Measurements from ENCODE around the gene COA1.
"Not testable (repeated sequence)": the region's sequence is repeated elsewhere in the genome, so short reads cannot be mapped to it uniquely, and the experiment has no call there.

Gene COA1

GRCh38 chr7:43677864-43678263 lies 51.5 kb downstream of the COA1 start:
- peaks cover 17% of the 10 kb centered on the region; the same call in 1 of the 2 replicates for H3K9me3 ChIP-seq (ENCODE audit: insufficient read depth, low read length)
- H3K27ac ChIP-seq (ENCODE audit: low read depth, low read length), result peak overlapping the region; percentile 89
- H3K4me3 ChIP-seq (ENCODE audit: insufficient read depth, low read length, poor library complexity, severe bottlenecking), result peak overlapping the region; percentile 16
- no peaks in the 10 kb centered on the region for H3K27me3 ChIP-seq (ENCODE audit: low read length)
- peaks cover 79% of the 10 kb centered on the region for H3F3A ChIP-seq (ENCODE audit: insufficient read depth)
- peak overlapping the region; percentile 15; the same call in 1 of the 2 replicates for H3K9ac ChIP-seq (ENCODE audit: low read length)
- TF ChIP-seq EZH2phosphoT487 (conservative IDR thresholded peaks at IDR 0.05; ENCODE audit: low read length), result no peak
- TF ChIP-seq CTCF (IDR thresholded peaks at IDR 0.05; ENCODE audit: insufficient read depth, low read length, poor library complexity, severe bottlenecking), result no peak
- H3K79me2 ChIP-seq (ENCODE audit: insufficient read depth, low read length), result peaks cover 93% of the 10 kb centered on the region
- no peaks in the 10 kb centered on the region for H4K20me1 ChIP-seq (ENCODE audit: low read depth, low read length)
- H3K9me2 ChIP-seq (replicated peaks; ENCODE audit: insufficient read depth, low read length), result no peaks in the 10 kb centered on the region
- no peak overlapping the region for H2AFZ ChIP-seq (ENCODE audit: low read depth, low read length, severe bottlenecking)
- H3K4me2 ChIP-seq (ENCODE audit: low read depth, low read length, poor library complexity, severe bottlenecking), result peak overlapping the region; percentile 71
- H3K36me3 ChIP-seq (ENCODE audit: low read length), result peaks cover 29% of the 10 kb centered on the region

DNA sequence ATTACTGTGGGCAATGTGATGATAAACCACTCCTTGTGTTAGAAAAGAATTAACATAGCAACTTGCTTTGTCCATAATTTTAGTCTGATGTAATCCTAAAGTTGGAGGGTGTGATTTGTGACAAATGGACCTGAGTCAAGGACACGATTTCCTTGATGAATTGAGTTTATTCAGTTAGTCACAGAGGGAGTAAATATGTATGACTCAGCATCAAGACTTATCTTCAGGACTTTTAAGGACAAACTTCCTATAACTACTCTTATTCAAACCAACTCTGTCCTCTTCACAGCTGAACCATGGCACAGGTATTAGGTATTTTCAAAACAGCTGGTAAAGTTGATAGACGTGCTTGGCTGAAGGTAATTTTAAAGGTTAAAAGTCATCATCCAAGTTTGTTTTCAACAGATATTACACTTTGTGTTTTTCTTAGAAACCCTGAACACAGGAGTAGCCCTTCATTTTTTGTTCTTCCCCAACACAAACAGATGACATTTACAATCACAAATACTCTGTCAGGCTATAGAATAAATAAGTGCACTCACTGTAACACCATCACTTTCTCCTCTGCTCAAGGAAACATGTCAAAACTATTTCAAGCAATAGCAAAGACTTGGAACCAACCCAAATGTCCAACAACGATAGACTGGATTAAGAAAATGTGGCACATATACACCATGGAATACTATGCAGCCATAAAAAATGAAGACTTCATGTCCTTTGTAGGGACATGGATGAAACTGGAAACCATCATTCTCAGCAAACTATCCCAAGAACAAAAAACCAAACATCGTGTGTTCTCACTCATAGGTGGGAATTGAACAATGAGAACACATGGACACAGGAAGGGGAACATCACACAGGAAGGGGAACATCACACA lies 54.5 kb downstream of the COA1 start:
- Histone ChIP-seq H3K4me2 (ENCODE audit: low read depth, low read length, poor library complexity, severe bottlenecking) (peak overlapping the region; percentile 49), H3K9me2 (replicated peaks; ENCODE audit: insufficient read depth, low read length) (no peaks in the 10 kb centered on the region), H3K27me3 (ENCODE audit: low read length) (no peaks in the 10 kb centered on the region), H2AFZ (ENCODE audit: low read depth, low read length, severe bottlenecking) (no peak overlapping the region), H3K9ac (ENCODE audit: low read length) (no peak overlapping the region), H3K9me3 (ENCODE audit: insufficient read depth, low read length) (peaks cover 35% of the 10 kb centered on the region; the same call in 1 of the 2 replicates), H3K4me3 (ENCODE audit: insufficient read depth, low read length, poor library complexity, severe bottlenecking) (no peak overlapping the region), H3F3A (ENCODE audit: insufficient read depth) (peaks cover 71% of the 10 kb centered on the region), H3K27ac (ENCODE audit: low read depth, low read length) (peak overlapping the region; percentile 93), H4K20me1 (ENCODE audit: low read depth, low read length) (no peaks in the 10 kb centered on the region), H3K36me3 (ENCODE audit: low read length) (peaks cover 55% of the 10 kb centered on the region), H3K79me2 (ENCODE audit: insufficient read depth, low read length) (peaks cover 93% of the 10 kb centered on the region)
- no peak for TF ChIP-seq EZH2phosphoT487 (conservative IDR thresholded peaks at IDR 0.05; ENCODE audit: low read length)
- no peak for TF ChIP-seq CTCF (IDR thresholded peaks at IDR 0.05; ENCODE audit: insufficient read depth, low read length, poor library complexity, severe bottlenecking)

GRCh38 chr7:43673243-43673976 lies 55.9 kb downstream of the COA1 start:
- not testable (repeated sequence) for H3K9me2 ChIP-seq (replicated peaks; ENCODE audit: insufficient read depth, low read length); H4K20me1 ChIP-seq (ENCODE audit: low read depth, low read length); H2AFZ ChIP-seq (ENCODE audit: low read depth, low read length, severe bottlenecking); H3K27me3 ChIP-seq (ENCODE audit: low read length)
- peak overlapping the region; percentile 49 for H3K4me2 ChIP-seq (ENCODE audit: low read depth, low read length, poor library complexity, severe bottlenecking)
- peaks cover 62% of the 10 kb centered on the region for H3K36me3 ChIP-seq (ENCODE audit: low read length)
- H3K9ac ChIP-seq (ENCODE audit: low read length), result peak overlapping the region; percentile 8
- peaks cover 92% of the 10 kb centered on the region for H3K79me2 ChIP-seq (ENCODE audit: insufficient read depth, low read length)
- peak overlapping the region; percentile 93 for H3K27ac ChIP-seq (ENCODE audit: low read depth, low read length)
- H3F3A ChIP-seq (ENCODE audit: insufficient read depth), result peaks cover 72% of the 10 kb centered on the region
- H3K4me3 ChIP-seq (ENCODE audit: insufficient read depth, low read length, poor library complexity, severe bottlenecking), result peak overlapping the region; percentile 33
- H3K9me3 ChIP-seq (ENCODE audit: insufficient read depth, low read length), result peaks cover 44% of the 10 kb centered on the region; the same call in 1 of the 2 replicates

All from SU-DHL-6 (cell line).